Liver (tissue), 3 donors: Measurements from ENCODE around the gene SLC66A2.

Experiments
- FOXA1 ChIP-seq: IDR thresholded peaks from 2 replicates; pipeline ENCODE4 v1.6.1; 2016; ENCODE audit warnings: antibody characterized with exemption
- FOXA2 ChIP-seq: IDR thresholded peaks from 2 replicates; pipeline ENCODE4 v1.6.1; 2016; ENCODE audit warnings: antibody characterized with exemption
- GABPA ChIP-seq, 2 donors: IDR thresholded peaks in 1 of 2; conservative IDR thresholded peaks in 1 of 2; 2 replicates each; pipeline ENCODE4 v1.6.1; 2016; ENCODE audit warnings: antibody characterized with exemption in 2 of 2, mild to moderate bottlenecking in 1 of 2, moderate library complexity in 1 of 2
- HNF4A ChIP-seq, 2 donors: conservative IDR thresholded peaks; 2 replicates each; pipeline ENCODE4 v1.6.1; 2016; ENCODE audit warnings: antibody characterized with exemption in 2 of 2, mild to moderate bottlenecking in 2 of 2
- RAD21 ChIP-seq, 2 donors: IDR thresholded peaks; 2 replicates each; pipeline ENCODE4 v1.6.1; 2016; ENCODE audit warnings: antibody characterized with exemption in 2 of 2, mild to moderate bottlenecking in 2 of 2
- RXRA ChIP-seq, 2 donors: IDR thresholded peaks; 2 replicates each; pipeline ENCODE4 v1.6.1; 2017 to 2018; ENCODE audit warnings: antibody characterized with exemption in 2 of 2, mild to moderate bottlenecking in 1 of 2
- SP1 ChIP-seq: IDR thresholded peaks from 2 replicates; pipeline ENCODE4 v1.6.1; 2018; ENCODE audit warnings: antibody characterized with exemption, mild to moderate bottlenecking
- TAF1 ChIP-seq: conservative IDR thresholded peaks from 2 replicates; pipeline ENCODE4 v1.6.1; 2016; ENCODE audit warnings: antibody characterized with exemption, mild to moderate bottlenecking
- YY1 ChIP-seq: IDR thresholded peaks from 2 replicates; pipeline ENCODE4 v1.6.1; 2016; ENCODE audit warnings: antibody characterized with exemption, mild to moderate bottlenecking
- TF ChIP-seq, protein P1 (sequence below): IDR thresholded peaks from 2 replicates; pipeline ENCODE4 v1.6.1; 2016; ENCODE audit warnings: antibody characterized with exemption, mild to moderate bottlenecking
- TF ChIP-seq, protein P2 (sequence below): fragments of 150-350 bp; IDR thresholded peaks from 2 replicates; pipeline ENCODE4 v1.5.1; 2017; ENCODE audit warnings: improper control_type of control experiment, low read depth, low read length; ENCODE audit not compliant: missing input control
- TF ChIP-seq, protein P3 (sequence below): IDR thresholded peaks from 2 replicates; pipeline ENCODE4 v1.6.1; 2016; ENCODE audit warnings: antibody characterized with exemption
- donor health status: healthy.
- donor health status: healthy.

DNA sequence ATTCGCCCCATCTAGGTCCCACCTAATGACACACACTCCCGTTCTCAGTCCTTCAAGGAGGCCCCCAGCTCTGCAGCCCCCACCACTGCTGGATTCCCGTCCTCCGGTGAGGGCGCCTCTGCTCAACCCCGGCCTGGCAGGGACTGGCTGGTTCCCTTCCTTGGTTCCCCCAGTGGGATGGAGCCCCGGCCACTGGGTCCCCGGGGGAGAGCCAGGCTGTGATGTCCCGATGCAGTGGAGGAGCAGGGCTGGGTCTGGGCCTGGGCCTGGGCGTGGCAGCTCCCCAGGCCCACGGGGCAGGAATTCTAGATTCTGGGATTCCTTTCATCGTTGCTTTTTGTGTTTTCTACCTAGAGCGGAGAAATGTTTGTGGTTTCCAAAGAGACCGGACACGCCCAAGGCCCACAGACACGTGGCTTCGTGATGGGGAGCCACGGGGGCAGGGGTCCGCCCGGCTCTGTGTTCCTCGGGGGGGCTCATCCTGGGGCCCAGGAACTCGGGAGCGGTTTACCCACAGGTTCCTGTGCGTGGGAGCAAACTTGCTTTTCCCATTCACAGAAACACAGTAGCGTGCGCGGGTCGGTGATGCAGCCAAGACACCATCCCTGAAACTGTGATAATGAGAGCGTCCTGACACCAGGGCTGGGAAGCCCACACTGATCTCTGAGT lies 67.0 kb downstream of the SLC66A2 start:
- TF ChIP-seq, protein P1, sequence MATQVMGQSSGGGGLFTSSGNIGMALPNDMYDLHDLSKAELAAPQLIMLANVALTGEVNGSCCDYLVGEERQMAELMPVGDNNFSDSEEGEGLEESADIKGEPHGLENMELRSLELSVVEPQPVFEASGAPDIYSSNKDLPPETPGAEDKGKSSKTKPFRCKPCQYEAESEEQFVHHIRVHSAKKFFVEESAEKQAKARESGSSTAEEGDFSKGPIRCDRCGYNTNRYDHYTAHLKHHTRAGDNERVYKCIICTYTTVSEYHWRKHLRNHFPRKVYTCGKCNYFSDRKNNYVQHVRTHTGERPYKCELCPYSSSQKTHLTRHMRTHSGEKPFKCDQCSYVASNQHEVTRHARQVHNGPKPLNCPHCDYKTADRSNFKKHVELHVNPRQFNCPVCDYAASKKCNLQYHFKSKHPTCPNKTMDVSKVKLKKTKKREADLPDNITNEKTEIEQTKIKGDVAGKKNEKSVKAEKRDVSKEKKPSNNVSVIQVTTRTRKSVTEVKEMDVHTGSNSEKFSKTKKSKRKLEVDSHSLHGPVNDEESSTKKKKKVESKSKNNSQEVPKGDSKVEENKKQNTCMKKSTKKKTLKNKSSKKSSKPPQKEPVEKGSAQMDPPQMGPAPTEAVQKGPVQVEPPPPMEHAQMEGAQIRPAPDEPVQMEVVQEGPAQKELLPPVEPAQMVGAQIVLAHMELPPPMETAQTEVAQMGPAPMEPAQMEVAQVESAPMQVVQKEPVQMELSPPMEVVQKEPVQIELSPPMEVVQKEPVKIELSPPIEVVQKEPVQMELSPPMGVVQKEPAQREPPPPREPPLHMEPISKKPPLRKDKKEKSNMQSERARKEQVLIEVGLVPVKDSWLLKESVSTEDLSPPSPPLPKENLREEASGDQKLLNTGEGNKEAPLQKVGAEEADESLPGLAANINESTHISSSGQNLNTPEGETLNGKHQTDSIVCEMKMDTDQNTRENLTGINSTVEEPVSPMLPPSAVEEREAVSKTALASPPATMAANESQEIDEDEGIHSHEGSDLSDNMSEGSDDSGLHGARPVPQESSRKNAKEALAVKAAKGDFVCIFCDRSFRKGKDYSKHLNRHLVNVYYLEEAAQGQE = no peak
- TF ChIP-seq, protein P2, sequence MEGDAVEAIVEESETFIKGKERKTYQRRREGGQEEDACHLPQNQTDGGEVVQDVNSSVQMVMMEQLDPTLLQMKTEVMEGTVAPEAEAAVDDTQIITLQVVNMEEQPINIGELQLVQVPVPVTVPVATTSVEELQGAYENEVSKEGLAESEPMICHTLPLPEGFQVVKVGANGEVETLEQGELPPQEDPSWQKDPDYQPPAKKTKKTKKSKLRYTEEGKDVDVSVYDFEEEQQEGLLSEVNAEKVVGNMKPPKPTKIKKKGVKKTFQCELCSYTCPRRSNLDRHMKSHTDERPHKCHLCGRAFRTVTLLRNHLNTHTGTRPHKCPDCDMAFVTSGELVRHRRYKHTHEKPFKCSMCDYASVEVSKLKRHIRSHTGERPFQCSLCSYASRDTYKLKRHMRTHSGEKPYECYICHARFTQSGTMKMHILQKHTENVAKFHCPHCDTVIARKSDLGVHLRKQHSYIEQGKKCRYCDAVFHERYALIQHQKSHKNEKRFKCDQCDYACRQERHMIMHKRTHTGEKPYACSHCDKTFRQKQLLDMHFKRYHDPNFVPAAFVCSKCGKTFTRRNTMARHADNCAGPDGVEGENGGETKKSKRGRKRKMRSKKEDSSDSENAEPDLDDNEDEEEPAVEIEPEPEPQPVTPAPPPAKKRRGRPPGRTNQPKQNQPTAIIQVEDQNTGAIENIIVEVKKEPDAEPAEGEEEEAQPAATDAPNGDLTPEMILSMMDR = no peak
- TF ChIP-seq HNF4A (conservative IDR thresholded peaks at IDR 0.05) (no peak), FOXA2 (no peak), GABPA (IDR thresholded peaks at IDR 0.05 in 1 of 2, conservative IDR thresholded peaks at IDR 0.05 in 1 of 2) (no peak), TAF1 (no peak), RAD21 (IDR thresholded peaks at IDR 0.05) (no peak), YY1 (no peak), FOXA1 (no peak), SP1 (no peak), RXRA (IDR thresholded peaks at IDR 0.05) (no peak)
- TF ChIP-seq, protein P3, sequence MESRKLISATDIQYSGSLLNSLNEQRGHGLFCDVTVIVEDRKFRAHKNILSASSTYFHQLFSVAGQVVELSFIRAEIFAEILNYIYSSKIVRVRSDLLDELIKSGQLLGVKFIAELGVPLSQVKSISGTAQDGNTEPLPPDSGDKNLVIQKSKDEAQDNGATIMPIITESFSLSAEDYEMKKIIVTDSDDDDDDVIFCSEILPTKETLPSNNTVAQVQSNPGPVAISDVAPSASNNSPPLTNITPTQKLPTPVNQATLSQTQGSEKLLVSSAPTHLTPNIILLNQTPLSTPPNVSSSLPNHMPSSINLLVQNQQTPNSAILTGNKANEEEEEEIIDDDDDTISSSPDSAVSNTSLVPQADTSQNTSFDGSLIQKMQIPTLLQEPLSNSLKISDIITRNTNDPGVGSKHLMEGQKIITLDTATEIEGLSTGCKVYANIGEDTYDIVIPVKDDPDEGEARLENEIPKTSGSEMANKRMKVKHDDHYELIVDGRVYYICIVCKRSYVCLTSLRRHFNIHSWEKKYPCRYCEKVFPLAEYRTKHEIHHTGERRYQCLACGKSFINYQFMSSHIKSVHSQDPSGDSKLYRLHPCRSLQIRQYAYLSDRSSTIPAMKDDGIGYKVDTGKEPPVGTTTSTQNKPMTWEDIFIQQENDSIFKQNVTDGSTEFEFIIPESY = no peak
